ENCODE measurements around the gene LHX3. TPM values are rescaled to one million over a fixed set of nuclear protein-coding genes. Genes with fewer than 3 reads are reported as not detected.
A peak's percentile ranks its signal among the peaks of the same experiment; 100 is the strongest.

LHX3 gene
- polyA plus RNA-seq, 1 of the 3 experiments (the other 2 are of a cell fraction), result not detected

GRCh38 chr9:136197930-136198604 lies 6.9 kb downstream of the LHX3 start:
- TF ChIP-seq, protein P1, sequence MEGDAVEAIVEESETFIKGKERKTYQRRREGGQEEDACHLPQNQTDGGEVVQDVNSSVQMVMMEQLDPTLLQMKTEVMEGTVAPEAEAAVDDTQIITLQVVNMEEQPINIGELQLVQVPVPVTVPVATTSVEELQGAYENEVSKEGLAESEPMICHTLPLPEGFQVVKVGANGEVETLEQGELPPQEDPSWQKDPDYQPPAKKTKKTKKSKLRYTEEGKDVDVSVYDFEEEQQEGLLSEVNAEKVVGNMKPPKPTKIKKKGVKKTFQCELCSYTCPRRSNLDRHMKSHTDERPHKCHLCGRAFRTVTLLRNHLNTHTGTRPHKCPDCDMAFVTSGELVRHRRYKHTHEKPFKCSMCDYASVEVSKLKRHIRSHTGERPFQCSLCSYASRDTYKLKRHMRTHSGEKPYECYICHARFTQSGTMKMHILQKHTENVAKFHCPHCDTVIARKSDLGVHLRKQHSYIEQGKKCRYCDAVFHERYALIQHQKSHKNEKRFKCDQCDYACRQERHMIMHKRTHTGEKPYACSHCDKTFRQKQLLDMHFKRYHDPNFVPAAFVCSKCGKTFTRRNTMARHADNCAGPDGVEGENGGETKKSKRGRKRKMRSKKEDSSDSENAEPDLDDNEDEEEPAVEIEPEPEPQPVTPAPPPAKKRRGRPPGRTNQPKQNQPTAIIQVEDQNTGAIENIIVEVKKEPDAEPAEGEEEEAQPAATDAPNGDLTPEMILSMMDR (IDR thresholded peaks at IDR 0.05), result no peak
- TF ChIP-seq EP300 (IDR thresholded peaks at IDR 0.05; ENCODE audit: borderline replicate concordance in 1 of 2, low read depth in 1 of 2, low read length in 1 of 2), result no peak
- TF ChIP-seq RFX5 (IDR thresholded peaks at IDR 0.05; ENCODE audit: low read length), result no peak
- no peak for TF ChIP-seq JUND (IDR thresholded peaks at IDR 0.05)
- TF ChIP-seq SIN3A (IDR thresholded peaks at IDR 0.05; ENCODE audit: borderline replicate concordance, low read depth, low read length), result no peak
- TF ChIP-seq RCOR1 (IDR thresholded peaks at IDR 0.05; ENCODE audit: low read length), result no peak
- TF ChIP-seq ZBTB33 (IDR thresholded peaks at IDR 0.05; ENCODE audit: borderline replicate concordance, low read depth), result no peak
- no peak for TF ChIP-seq FOXM1 (IDR thresholded peaks at IDR 0.05; ENCODE audit: low read depth)
- no peak for TF ChIP-seq TCF12 (IDR thresholded peaks at IDR 0.05)
- no peak for TF ChIP-seq USF2 (IDR thresholded peaks at IDR 0.05; ENCODE audit: borderline replicate concordance, low read depth, low read length)
- no peak for TF ChIP-seq NFIC (IDR thresholded peaks at IDR 0.05; ENCODE audit: borderline replicate concordance)
- no peak overlapping the region for H3K9ac ChIP-seq
- no peaks in the 10 kb centered on the region for H3K79me2 ChIP-seq (ENCODE audit: insufficient read depth)
- no peaks in the 10 kb centered on the region for H3K4me1 ChIP-seq (ENCODE audit: control insufficient read depth in 1 of 2, insufficient read depth in 2 of 2, low read depth in 1 of 2, low read length in 1 of 2)
- ChIA-PET POLR2A (no interaction called here), CTCF (interaction anchor here (0.6 to 1.1 kb wide), 3 partner anchors 10 to 13 kb away, joined by 3 to 5 read pairs (median 4); no protein-coding TSS in a partner anchor)
- H3K9me2 ChIP-seq, result no peaks in the 10 kb centered on the region
- no peak overlapping the region for H2AFZ ChIP-seq (ENCODE audit: low read depth)
- DNase-seq, result no peak
- H4K20me1 ChIP-seq (ENCODE audit: insufficient read depth), result peaks cover 23% of the 10 kb centered on the region
- no peaks in the 10 kb centered on the region for H3K9me3 ChIP-seq
- H3K36me3 ChIP-seq (replicated peaks in 1 of 2; ENCODE audit: control insufficient read depth in 1 of 2, insufficient read depth in 2 of 2, low read length in 1 of 2), result no peaks in the 10 kb centered on the region
- no peak overlapping the region for H3K4me3 ChIP-seq (ENCODE audit: low read depth in 2 of 2, low read length in 1 of 2)
- no peaks in the 10 kb centered on the region for H3F3A ChIP-seq (replicated peaks; ENCODE audit: insufficient read depth)
- H3K27me3 ChIP-seq (ENCODE audit: insufficient read depth), result peaks cover 87% of the 10 kb centered on the region
- peak overlapping the region; percentile 7; the same call in 1 of the 2 replicates for H3K4me2 ChIP-seq
- no peak overlapping the region for H3K27ac ChIP-seq (ENCODE audit: low read depth in 2 of 2, low read length in 1 of 2)
- 12% methylated on average over 10 of the region's 18 CpGs for WGBS (ENCODE audit: low lambda C conversion rate)
